Ovary (tissue), 9 donors: ENCODE measurements around the gene FLYWCH2. TPM values are rescaled to one million over a fixed set of nuclear protein-coding genes. Genes with fewer than 3 reads are reported as not detected.
A peak's percentile ranks its signal among the peaks of the same experiment; 100 is the strongest.

Experiments
- DNase-seq, 5 donors: peaks; one replicate each; pipeline ENCODE4 v3.0.0-alpha.2; 2019 to 2020
- H3K27ac ChIP-seq, 2 donors: fragments of 200-600 bp; one replicate each; pipeline versions ENCODE4 v1.5.1 to v1.8.0; 2019 to 2022
- H3K27me3 ChIP-seq: fragments of 200-600 bp; one replicate; pipeline ENCODE4 v1.8.0; 2022
- H3K36me3 ChIP-seq: fragments of 200-600 bp; sonication (generic); one replicate; pipeline ENCODE4 v1.5.1; 2019
- H3K4me1 ChIP-seq: one replicate; pipeline ENCODE4 v1.8.1; 2013; ENCODE audit warnings: mild to moderate bottlenecking, moderate library complexity; ENCODE audit not compliant: insufficient read depth
- H3K4me3 ChIP-seq: fragments of 200-600 bp; sonication (generic); one replicate; pipeline ENCODE4 v1.5.1; 2017
- H3K9me3 ChIP-seq, 2 donors: fragments of 200-600 bp in 1 of 2; sonication (generic) in 1 of 2; one replicate each; pipeline versions ENCODE4 v1.5.1 to v1.8.1; 2013 to 2019; ENCODE audit warnings: mild to moderate bottlenecking in 1 of 2, moderate library complexity in 1 of 2
- EP300 ChIP-seq: sonication (generic); formaldehyde crosslinking; IDR thresholded peaks from one replicate; pipeline ENCODE4 v1.6.1; 2017; ENCODE audit warnings: antibody characterized with exemption
- POLR2A ChIP-seq: fragments of 450-650 bp; IDR thresholded peaks from one replicate; pipeline ENCODE4 v1.6.1; 2017; ENCODE audit warnings: antibody characterized with exemption, mild to moderate bottlenecking, moderate library complexity
- WGBS, 3 donors: extraction: QIAGEN DNeasy Blood & Tissue Kit in 1 of 3; methylation state at CpG; one replicate each; pipeline versions ENCODE4 v1.1.5 to v1.1.7; 2013 to 2017; 5-methylcytosine and 5-hydroxymethylcytosine counted together
- intact Hi-C, 4 donors: fragments of 100-400 bp; cut with DNase I; formaldehyde crosslinking; loops; one replicate each; pipeline versions ENCODE4 v1.11.0 to v1.15.1; 2022 to 2023
- polyA plus RNA-seq, 2 donors: library from polyadenylated mRNA; stranded (reverse); fragments of 200-250 nt in 1 of 2; fragments of 350-450 nt in 1 of 2; fragmentation: Illumina TruSeq in 1 of 2; extraction: RNeasy Lipid Tissue Mini Kit (QIAGEN cat#74804) in 1 of 2; gene quantifications; one replicate each; pipeline ENCODE4 v1.2.3, GENCODE V29; 2013 to 2014
- total RNA-seq, 7 donors: library from RNA; depleted of rRNA in 2 of 7; stranded (reverse); fragments of >200 nt in 2 of 7; fragmentation: NEBNext Ultra II Directional in 3 of 7; extraction: Animal tissue kit (Norgen Biotek cat#: 25700) in 3 of 7; gene quantifications; one replicate each; pipeline versions ENCODE4 v1.1.0 to v1.2.4, GENCODE V29; 2016 to 2023
- TF ChIP-seq, protein P1 (sequence below), 3 donors: fragments of 450-650 bp in 2 of 3; fragments of 200-600 bp in 1 of 3; IDR thresholded peaks; one replicate each; pipeline versions ENCODE4 v1.5.1 to v1.8.0; 2016 to 2022; ENCODE audit warnings: antibody characterized with exemption in 3 of 3, mild to moderate bottlenecking in 1 of 3
- donor health status: DM: no; HTN: no; CAD: no; lungs with moderate emphysema.
- donor health status: DM: no; HTN: no; CAD: no.
- donor health status: Bipolar disorder and iron deficiency.
- donor health status: DM: yes; HTN: yes; CAD: no.
- donor health status: DM: no; HTN: no; CAD: no.
- donor health status: DM: yes; HTN: yes; CAD: no.

FLYWCH2 gene
- total and polyA plus RNA-seq, 9 donors = 3.0 to 50.9 (median 30.6) TPM

DNA sequence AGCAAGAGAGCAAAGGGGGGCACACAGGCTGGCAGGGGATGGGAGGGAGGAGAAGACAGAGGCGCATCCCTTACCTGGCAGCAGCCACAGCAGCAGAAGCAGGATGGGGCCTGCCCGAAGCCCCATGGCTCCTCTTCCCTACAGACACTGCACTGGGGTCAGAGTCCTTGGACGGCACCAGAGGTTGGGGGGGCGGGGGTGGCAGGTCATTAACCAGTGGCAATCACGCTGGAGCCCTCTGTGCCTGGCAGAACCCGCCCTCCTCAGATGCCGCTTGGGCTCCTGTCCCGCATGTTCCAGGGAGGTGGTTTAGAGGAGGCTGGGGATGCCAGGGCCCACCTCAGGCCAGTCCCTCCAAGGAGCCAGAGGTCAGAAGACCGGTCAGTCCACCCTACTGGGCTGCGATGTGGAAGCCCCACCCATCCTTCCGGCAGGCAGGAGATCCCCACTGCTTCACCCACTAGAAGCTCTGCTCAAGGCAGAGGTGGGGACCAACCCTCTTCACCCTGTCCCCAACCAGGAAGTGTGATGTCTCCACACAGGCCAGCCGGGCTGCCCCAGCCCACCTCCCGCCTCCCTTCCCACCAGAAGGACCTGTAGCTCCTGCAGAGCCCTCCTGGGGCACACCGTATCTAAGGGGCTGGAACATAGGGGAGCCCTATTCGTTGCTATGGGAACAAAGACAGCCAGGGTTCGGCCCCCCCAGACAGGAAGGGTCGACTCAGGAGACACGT, 41.2 kb upstream of the FLYWCH2 start:
- no peaks in the 10 kb centered on the region for H3K36me3 ChIP-seq
- 81 to 86% (median 81%) methylated on average over 17 to 18 of the region's 18 CpGs for WGBS, 3 donors
- intact Hi-C loops = no loop called here
- peaks cover 0 to 6% of the 10 kb centered on the region in 2 donors for H3K9me3 ChIP-seq
- no peak overlapping the region for H3K27ac ChIP-seq
- DNase-seq = no peak
- TF ChIP-seq POLR2A = no peak
- H3K27me3 ChIP-seq = no peaks in the 10 kb centered on the region
- peaks cover 11% of the 10 kb centered on the region for H3K4me1 ChIP-seq
- H3K4me3 ChIP-seq = no peak overlapping the region

DNA sequence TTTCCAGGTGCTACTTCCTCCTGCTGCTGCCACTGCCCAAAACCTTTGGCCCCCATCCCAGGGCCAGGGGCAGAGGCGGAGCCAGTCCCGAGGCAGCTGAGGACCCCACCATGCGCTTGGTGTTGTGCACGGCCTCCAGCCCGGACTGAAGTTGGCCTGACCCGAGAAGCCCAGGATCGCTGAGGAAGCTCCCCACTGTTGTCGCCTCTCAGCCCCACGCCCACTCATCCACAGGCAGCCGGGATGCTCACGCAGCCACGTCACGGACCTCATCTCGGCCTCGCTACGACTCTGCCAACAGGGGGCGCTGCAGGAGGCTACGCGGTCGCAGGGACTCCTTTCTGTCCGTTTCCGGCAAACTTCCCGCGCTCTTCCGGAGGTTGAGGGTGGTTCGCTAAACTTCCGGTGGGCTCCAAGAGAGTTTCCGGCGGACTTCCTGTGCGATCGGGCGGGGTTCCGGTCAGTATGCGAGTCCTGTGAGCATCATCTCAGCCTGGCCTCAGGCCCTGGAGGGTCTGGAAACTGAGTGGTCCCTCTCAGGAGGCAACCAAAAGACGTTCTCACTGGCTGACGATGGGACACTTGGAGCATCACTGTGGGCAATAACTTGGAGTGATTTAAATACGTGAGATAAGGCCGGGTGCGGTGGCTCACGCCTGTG, 40.5 kb upstream of the FLYWCH2 start:
- no peaks in the 10 kb centered on the region for H3K27me3 ChIP-seq
- H3K27ac ChIP-seq = no peak overlapping the region
- WGBS, 3 donors = 20 to 44% (median 30%) methylated on average over 39 to 40 of the region's 40 CpGs
- H3K9me3 ChIP-seq = peaks cover 0 to 6% of the 10 kb centered on the region in 2 donors
- H3K36me3 ChIP-seq = no peaks in the 10 kb centered on the region
- H3K4me3 ChIP-seq = no peak overlapping the region
- intact Hi-C loops = no loop called here
- no peak for TF ChIP-seq EP300
- H3K4me1 ChIP-seq = peaks cover 11% of the 10 kb centered on the region
- peak; percentile 32 to 78 (median 42) for DNase-seq

DNA sequence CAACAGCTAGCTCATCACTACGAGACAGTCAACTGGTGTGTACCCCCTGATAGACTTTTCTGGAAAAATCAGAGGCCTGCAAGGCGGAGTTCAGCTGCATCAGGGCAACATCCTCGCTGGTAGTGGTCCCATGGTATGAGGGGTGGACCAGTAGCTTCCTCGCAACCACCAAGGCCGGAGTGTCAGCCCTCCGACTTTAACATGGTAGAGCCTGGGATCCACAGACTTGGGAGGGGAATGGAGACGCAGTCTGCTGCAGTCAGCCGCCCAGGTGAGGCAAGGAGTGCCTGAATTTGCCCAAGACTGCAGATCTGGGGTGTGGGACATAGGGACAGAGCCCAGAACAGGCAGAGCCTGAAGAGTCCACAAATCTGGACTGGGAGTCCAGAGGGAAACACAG, 39.5 kb upstream of the FLYWCH2 start:
- Histone ChIP-seq H3K36me3 (no peaks in the 10 kb centered on the region), H3K4me3 (no peak overlapping the region), H3K9me3 (peaks cover 0 to 8% of the 10 kb centered on the region in 2 donors), H3K27me3 (no peaks in the 10 kb centered on the region), H3K4me1 (peaks cover 11% of the 10 kb centered on the region), H3K27ac (no peak overlapping the region)
- DNase-seq = no peak
- 82 to 86% (median 85%) methylated on average over 8 of the region's 8 CpGs for WGBS, 3 donors
- intact Hi-C loops = no loop called here
- TF ChIP-seq, protein P1, sequence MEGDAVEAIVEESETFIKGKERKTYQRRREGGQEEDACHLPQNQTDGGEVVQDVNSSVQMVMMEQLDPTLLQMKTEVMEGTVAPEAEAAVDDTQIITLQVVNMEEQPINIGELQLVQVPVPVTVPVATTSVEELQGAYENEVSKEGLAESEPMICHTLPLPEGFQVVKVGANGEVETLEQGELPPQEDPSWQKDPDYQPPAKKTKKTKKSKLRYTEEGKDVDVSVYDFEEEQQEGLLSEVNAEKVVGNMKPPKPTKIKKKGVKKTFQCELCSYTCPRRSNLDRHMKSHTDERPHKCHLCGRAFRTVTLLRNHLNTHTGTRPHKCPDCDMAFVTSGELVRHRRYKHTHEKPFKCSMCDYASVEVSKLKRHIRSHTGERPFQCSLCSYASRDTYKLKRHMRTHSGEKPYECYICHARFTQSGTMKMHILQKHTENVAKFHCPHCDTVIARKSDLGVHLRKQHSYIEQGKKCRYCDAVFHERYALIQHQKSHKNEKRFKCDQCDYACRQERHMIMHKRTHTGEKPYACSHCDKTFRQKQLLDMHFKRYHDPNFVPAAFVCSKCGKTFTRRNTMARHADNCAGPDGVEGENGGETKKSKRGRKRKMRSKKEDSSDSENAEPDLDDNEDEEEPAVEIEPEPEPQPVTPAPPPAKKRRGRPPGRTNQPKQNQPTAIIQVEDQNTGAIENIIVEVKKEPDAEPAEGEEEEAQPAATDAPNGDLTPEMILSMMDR (IDR thresholded peaks at IDR 0.05) = no peak
- TF ChIP-seq POLR2A (no peak), EP300 (no peak)

DNA sequence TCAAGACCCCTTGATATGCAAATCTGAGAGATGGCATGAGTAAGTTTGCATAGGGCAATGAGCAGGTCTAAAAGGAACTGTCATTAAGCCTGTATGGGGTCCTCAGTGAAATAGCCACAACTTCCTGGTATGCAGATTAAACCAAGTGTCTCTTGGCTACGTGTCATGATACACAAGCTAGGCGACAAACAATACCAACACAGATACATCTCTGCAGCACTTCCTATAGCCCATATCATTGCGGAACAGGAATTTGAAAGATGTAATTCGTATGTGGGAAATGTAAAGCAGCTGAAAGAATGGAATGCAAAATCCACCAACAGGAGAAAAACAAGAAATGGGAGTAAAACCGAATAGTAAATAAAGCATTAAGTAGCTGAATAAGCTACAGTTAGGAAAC, 37.9 kb upstream of the FLYWCH2 start:
- Histone ChIP-seq H3K9me3 (peaks cover 0 to 8% of the 10 kb centered on the region in 2 donors), H3K4me1 (peaks cover 11% of the 10 kb centered on the region), H3K4me3 (no peak overlapping the region), H3K27ac (no peak overlapping the region), H3K36me3 (no peaks in the 10 kb centered on the region), H3K27me3 (no peaks in the 10 kb centered on the region)
- intact Hi-C loops = no loop called here
- 63 to 74% (median 67%) methylated on average over 5 of the region's 5 CpGs for WGBS, 3 donors
- DNase-seq = no peak
- TF ChIP-seq EP300 = no peak
- TF ChIP-seq, protein P1 (IDR thresholded peaks at IDR 0.05) = no peak
- no peak for TF ChIP-seq POLR2A

DNA sequence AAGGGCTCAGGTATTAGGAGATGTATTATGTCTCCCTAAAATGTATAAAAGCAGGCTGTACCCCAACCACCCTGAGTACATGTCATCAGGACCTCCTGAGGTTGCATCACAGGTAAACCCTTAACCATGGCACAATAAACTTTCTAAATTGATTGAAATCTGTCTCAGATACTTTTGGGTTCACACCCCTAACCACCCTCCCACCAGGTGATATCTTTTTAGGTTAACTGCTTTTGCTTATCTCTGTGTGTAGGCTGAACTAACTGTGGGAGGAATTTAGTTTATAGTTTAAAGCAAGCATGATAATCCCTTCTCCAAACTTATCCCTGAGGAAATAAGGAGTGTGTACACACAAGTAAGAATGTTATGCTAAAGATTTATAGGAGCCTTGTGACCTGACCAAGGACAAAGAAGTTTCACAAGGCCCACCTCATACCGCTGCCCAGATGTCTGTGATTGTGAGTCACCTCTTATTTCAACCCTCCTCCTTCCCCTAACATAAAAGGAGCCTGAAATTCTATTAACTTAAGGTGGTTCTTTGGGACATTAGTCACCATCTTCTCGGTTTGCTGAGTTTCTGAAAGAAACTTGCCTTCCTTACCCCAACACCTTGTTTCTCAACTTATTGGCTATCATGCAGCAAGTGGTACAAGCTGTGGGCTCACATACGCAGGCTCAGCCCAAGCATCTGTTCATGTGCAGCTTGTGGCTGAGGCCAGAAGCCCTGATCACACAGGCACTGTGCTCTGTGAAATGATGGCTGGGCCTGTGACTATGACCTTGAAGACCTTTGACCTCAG, 36.3 kb upstream of the FLYWCH2 start:
- Histone ChIP-seq H3K27ac (no peak overlapping the region), H3K4me3 (no peak overlapping the region), H3K4me1 (peaks cover 10% of the 10 kb centered on the region), H3K36me3 (no peaks in the 10 kb centered on the region), H3K9me3 (peaks cover 0 to 8% of the 10 kb centered on the region in 2 donors), H3K27me3 (no peaks in the 10 kb centered on the region)
- no peak for DNase-seq
- TF ChIP-seq, protein P1 (IDR thresholded peaks at IDR 0.05) = no peak
- WGBS, 3 donors = 36 to 47% (median 37%) methylated on average over 3 of the region's 3 CpGs
- intact Hi-C loops = no loop called here
